Stimulated activated CD4-positive, alpha-beta T cell treated with anti-CD3 and anti-CD28 coated beads, Interleukin-4, amount 100 ng/mL, for 4 hours (primary cell): ENCODE measurements around the gene SLC35E2B.
A peak's percentile ranks its signal among the peaks of the same experiment; 100 is the strongest.
"Not testable (repeated sequence)": the region's sequence is repeated elsewhere in the genome, so short reads cannot be mapped to it uniquely, and the experiment has no call there.

ENCODE experiments used
- DNase-seq, 2 experiments: peaks; one replicate each; pipeline ENCODE4 v3.0.0-alpha.2; 2020

SLC35E2B gene

DNA sequence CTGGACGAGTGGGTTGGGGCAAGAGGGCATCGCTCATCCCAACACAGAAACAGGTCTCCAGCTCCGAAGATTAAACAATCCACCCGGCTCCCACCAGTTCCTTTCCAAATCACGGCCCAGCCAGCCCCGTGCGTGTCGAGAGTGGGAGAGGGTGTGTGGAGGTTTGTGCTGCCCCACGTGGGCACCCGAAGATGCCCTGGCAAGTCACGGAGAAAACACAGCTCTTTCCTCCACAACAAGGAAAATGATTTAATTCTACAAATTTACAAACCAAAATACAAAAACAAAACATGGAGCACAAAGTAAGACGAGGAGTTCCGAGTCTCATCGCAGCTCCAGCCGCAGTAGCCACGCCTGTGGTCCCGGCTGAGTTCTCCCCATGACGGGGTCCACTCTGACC is 9.9 kb upstream of the SLC35E2B start:
- DNase-seq = not testable (repeated sequence)

DNA sequence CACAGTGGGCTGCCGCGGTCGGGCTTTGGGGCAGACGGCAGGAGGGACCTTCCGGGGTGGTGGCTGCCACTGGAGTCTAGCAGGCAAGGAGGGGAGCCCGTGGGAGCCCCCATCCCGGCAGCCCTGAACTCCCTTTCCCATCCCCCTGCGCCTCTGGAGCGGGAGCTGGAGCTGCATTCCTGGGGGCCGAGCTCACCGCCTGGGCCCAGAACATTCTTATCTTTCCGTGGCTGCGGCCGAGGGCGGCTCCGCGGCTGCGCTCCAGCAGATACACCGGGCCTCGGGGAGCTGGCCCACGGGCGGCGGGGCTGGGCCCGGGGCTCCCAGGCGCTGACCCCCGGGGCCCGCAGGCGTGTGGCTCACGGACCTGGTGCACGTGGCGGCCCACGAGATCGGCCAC is 8.0 kb upstream of the SLC35E2B start:
- not testable (repeated sequence) for DNase-seq

DNA sequence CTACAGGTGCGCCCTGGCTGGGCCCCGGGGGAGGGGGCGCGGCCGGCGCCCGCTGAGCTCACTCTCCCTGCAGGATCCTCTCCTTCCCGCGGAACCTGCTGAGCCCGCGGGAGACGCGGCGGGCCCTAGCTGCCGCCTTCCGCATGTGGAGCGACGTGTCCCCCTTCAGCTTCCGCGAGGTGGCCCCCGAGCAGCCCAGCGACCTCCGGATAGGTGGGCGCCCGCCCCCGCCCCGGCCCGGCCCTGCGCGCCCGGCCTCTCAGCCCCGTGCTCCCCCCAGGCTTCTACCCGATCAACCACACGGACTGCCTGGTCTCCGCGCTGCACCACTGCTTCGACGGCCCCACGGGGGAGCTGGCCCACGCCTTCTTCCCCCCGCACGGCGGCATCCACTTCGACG is 7.5 kb upstream of the SLC35E2B start:
- DNase-seq = not testable (repeated sequence)

DNA sequence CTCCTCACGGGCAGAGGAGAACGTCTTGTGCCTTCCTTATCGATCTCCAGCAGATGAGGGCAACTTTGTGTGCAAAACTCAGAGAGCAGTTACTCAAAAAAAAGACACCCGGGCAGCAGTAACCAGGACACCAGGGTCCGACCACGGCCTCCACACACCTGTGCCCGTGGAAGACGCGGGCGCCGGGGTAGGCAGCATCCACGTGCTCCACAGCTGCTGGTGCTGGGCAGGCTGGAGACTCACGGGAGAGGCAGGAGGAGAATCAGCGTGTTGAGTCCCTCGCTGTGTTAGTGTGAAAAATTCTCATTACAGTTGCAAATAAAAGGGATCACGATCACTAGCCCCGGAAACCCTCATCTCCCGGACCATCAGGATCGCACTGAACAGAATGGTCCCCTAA is 6.5 kb upstream of the SLC35E2B start:
- not testable (repeated sequence) for DNase-seq

DNA sequence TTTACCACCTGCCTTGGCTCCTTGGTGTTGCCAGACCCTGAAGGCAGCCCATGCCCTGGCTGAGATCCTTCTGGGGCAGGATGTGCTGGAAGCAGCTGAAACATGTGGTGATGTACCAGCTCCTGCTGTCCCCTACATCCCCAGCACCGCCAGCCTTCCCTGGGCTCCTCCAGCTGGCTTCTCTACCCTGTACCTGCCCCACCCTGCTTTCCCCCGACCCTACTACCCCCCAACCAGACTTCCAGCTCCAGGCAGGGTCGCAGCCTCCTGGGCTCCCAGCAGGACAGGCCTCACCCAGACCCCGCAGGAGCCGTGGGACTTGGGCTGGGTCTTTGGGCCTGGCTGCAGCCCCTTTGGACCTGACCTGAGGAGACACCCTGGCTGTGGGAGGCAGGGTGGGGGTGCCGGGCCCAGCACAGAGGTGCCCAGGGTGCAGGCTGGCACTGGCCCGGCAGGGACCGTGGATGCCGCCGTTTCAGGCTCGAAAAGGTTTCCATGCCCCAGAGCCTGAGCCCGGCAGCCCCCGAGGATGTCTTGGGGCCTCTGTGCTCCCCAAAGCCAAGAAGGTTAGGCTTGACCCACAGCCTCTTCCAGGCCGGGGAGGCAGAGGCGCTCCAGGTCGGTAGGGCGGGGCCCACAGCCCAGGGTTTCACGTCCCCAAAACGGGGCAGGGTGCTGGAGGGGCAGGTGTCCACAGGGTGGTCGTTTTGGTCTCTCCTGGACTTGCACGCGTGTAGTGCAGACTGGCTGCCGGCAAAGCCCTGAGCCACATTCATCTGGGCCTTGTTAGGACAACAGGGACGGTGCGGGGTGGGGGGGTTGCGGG is 5.0 kb upstream of the SLC35E2B start:
- DNase-seq = not testable (repeated sequence)

DNA sequence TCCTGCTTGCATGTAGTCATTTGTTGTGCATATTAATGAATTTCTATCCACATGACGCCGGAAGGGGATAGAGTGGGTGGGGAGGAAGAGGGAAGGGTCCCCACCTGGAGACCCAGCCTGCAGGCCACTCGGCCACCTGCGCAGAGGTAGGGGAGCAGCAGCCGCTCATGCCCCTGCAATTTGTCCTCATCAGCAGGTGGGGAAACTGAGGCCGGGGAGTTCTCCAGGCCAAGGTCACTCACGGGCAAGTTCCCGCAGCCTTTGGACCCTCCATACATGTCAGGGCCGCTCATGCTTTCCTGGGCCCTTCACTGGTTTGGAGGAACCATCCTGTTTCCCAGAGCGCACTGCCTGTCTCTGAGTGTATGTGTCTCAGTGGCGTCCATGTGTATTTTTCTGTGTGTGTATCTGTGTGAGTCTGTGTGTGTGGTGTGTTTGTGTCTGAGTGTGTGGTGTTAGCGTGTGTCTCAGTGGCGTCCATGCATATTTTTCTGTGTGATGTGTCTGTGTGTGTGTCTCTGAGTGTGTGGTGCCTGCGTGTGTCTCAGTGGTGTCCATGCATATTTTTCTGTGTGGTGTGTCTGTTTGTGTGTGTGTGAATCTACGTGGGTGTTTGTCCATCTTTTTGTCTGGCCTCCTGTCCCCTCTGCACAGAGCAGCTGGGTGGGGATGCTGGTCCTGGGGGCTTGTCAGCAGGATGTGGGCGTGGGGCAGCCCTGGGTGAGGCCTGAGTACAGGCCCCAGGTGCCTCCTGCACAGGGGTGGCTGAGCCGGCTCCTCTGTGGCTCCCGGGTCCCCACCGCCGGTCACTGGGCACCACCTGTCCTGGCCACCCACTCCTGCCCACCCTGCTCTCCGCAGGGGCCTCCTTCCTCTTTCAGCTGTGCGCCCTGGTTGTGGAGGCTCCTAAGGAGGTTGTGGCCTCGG is 4.1 kb upstream of the SLC35E2B start:
- not testable (repeated sequence) for DNase-seq

DNA sequence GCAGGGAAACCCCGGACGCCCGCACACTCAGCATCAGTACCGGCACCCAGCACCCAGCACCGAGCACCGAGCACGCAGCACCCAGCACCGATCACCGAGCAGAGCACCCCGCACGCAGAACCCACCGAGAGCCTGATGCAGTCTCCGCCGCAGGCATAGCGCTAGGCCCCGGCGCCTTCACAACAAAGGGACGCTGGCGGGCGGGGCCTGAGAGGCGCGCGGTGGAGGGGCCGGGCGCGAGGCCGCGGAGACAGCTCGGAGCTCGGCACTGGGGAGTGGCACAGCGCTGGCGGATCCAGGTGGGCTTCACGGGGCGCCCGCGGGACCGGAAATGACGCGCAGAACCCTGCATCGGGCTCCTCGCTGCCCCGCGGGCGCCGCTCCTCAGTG is 276 bp downstream of the SLC35E2B start:
- DNase-seq = peak; percentile 73 to 79

DNA sequence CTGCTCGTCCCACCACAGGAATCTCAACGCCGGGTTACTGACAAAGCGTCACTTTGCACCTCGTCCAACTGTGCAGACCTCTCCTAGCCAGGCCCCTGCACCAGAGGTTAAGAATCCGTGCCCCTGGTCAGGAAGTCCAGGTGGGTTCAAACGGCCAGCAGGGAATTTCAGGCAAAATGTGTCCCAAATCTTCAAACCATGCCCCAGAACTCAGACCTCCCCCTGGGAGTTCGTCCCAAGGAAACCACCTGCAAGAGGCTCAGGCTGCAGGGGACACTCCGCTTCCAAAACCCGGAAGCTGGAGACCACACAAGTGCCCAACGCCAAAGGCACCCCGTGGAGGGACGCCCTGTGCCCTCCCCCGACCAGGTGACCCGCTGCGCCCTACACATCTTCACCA is 1.2 kb downstream of the SLC35E2B start:
- not testable (repeated sequence) for DNase-seq

DNA sequence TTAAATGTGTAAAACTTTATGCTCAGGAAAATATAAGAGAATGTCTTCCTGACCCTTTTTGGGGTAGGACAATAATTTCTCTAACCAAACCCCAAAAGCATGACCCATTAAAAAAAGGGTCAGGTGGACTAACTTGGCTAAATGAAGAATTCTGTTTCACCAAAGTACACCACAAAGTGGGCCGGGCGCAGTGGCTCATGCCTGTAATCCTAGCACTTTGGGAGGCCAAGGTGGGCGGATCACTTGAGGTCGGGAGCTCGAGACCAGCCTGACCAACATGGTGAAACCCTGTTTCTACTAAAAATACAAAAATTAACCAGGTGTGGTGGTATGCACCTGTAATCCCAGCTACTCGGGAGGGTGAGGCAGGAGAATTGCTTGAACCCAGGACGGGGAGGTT is 3.1 kb downstream of the SLC35E2B start:
- DNase-seq = not testable (repeated sequence)

DNA sequence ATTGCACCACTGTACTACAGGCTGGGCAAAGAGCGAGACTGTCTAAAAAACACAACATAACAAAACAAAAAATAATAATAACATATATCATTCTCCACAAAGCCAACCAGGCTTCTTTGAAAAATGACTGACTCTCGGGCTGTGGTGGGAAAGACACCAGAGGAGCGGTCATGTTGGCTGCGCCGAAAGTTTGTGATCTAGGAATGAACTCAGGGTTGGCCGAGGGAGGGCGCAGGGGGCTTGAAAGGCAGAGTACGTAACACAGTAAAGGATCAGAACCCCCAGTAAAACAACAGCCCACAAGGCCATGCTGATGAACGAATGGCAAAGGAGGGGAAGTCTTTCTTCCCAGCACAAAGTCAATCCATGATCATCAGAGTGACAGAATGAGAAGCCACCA is 4.7 kb downstream of the SLC35E2B start:
- DNase-seq = no peak

DNA sequence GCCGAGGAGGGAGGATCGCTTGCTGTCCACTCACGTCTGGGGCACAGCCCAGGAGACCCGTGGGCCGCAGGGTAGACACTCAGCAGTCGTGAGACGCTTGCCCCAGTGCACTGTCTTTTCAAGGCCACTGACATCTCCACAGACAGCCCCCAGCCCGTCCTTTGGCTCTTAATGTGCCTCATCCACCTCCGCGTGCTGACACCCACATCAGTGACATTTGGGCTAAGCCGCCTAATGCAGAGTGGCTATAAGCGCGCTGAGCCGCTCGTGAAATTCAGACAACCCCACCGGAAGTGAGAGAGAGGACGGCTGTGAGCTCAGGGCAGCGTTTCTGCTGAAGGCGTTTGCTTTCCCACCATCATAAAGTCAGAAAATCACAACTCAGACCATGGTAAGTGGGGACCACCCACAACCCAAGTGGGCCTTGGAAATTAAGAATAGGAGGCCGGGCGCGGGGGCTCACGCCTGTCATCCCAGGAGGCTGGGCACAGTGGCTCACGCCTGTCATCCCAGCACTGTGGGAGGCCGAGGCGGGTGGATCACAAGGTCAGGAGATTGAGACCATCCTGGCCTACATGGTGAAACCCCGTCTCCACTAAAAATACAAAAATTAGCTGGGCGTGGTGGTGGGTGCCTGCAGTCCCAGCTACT is 8.4 kb downstream of the SLC35E2B start:
- DNase-seq = no peak

DNA sequence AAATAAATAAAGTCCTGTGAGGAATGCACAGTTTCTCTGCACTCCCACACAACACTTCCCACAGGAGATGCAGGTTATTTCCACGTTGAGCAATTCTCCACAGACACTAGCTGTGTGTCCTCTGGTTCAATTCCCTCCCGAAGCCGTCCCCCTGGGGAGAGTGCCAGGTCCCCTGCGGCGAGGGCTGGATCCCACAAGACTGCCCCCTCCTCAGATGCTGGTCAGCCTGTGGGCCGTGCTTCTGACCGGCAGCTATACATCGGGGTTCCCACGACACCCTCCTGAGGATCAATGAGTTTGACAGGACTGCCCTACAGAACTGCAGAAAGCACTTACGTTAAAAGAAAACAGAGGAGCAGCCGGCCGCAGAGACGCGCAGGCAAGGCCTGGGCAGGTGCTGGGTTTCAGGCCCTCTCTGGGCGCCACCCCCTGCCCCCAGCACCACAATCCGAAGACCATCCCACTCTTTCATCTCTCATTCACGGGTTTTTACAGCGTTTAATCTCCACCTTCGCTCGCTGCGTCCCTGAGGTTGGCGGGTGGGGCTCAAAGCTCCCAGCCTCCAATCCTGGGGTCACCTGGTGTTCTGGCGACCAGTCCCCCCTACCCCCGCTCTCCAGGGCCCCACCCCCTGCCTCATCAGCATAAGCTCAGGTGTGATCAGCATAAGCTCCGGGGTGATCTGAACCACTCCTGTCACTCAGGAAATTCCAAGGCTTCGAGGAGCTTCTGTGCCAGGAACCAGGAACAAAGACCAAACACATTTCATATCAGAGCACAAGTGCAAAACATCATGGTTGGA is 9.3 kb downstream of the SLC35E2B start:
- DNase-seq = no peak

DNA sequence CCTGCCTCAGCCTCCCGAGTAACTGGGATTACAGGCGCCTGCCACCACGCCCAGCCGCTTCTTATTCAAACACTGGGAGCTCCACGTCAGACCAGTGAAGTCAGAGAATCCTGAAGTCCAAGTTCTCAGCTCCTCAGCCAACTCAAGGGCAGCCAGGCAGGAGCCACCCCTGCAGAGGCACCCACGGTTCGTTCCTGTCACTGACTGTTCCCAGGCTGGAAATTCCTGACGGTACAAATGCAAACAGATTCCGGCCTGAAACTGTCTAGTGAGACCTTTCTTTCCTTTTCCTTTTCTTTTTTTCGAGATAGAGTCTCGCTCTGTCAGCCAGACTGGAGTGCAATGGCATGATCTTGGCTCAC is 11.7 kb downstream of the SLC35E2B start:
- no peak for DNase-seq

DNA sequence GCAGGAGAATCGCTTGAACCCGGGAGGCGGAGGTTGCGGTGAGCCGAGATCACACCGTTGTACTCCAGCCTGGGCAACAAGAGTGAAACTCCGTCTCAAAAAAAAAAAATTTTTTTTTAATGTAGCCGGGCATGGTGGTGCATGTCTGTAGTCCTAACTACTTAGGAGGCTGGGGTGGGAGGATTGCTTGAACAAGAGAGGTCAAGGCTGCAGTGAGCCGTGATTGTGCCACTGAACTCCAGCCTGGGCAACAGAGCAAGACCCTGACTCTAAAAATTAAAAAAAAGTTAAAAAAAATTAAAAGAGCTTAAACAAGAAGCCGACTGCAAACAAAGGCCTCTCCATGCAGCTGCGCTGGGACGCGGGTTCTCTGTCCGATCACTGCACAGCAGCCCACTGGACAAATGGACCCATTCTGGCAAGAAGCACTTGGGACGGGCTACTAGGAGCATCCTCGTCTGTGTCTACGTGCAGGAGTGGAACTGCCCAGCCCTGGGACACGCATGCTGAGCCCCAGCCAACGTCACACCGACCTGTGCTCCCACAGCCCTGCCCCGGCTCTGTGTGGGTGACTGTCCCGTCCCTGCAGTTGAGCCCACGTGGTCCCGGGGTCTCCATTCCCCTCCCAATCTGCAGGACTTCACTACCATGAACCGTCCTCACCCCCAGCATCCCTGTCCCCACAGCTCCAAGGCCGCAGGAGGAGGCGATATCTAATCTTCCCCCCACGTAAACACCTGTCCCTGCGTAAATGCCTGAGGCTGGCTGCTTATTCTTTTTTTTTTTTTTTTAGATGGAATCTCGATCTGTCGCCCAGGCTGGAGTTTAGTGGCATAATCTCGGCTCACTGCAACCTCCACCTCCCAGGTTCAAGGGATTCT is 12.3 kb downstream of the SLC35E2B start:
- no peak for DNase-seq

DNA sequence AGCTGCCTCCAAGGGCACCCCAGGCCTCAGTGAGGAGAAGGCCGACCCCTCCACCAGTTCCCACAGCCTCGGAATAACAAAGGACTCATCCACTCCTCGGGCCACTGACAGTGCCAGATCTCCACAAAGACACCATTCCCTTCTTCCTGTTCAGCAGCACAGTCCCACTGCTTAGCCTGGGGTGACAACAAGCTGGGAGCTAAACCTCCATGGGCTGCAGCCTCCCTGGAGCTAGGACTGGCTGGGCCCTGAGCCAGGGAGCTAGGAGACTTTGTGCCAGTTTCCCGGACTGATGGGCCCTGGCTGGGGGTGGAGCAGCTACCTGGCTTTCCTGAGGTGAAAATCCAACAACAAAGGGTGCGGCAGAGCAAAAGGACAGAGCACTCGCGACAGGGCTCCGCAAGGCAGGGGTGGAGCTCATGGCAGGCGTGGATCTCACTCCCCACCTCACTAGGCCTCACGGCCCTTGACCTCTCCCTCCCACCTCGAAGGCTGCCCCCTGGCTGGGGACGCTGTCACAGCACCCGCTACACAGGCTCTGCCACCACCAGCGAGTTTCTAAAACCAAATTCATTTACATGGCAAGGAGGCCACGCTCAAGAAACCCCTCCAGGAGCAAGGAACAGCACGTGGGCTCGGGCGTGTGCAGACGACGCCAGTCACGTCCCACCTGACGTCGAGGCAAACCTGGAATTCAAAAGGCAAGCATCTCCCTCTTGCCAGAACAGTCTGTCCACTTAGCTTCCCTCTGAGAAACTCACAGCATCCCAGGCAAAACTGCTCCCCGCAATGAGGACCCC is 13.8 kb downstream of the SLC35E2B start:
- peak; percentile 40 to 52 for DNase-seq

DNA sequence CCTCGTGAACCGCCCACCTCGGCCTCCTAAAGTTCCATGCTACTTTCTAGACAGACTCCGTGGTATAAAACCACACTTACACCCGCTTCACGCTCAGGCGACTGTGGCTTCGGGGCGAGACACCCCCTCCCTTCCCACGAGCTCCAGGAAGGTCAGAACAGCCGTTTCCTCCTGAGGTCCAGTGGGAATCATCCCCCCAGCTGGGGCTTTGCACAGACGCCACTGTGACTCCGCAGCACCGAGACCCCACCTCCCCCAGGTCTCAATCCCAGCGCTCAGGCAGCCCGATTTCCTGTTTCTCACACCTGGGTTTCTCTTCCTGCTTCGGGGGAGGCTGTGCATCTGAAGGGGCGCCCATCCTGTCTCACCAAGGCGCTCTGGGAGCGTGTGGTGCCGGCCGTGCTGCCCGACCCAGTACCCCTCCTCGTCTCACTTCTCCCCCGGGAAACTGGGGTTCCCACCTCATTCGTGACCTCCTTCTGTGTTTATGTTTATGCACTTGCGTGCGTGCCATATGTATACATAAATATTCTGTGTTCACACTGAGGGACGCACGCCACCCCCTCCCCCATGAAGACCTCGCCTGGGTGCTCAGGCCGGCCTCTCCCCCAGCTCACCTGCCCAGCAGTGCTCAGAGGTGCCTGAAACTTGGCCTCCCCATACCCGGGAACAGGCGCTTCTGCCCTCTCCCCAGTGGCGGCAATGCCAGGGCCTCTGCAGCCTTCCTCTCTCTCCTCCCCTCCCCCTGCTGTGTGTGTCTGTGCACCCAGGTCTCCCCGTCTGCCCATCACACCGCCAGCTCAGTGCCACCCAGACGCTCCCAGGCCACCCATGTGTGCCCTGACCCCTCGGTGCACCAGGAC is 14.6 kb downstream of the SLC35E2B start:
- DNase-seq = peak; percentile 36 to 43

DNA sequence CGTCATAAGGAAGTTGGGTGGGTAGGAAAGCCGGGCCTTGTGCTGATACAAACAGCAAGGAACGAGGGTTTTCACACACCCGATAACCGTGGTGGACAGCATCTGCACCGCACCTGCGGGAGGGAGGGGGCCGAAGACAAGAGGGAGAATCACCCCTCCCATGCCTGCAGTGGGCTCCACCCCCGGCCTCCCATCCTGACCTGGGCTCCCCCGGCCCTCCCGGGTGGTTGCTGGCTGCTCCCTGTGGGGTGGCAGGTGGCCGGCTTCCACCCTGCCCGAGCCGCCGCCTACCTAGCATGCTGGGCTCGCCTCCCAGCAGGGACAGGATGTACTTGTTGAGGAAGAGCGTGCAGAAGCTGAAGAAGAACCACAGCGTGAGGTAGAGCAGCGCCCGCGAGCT is 16.5 kb downstream of the SLC35E2B start:
- not testable (repeated sequence) for DNase-seq

DNA sequence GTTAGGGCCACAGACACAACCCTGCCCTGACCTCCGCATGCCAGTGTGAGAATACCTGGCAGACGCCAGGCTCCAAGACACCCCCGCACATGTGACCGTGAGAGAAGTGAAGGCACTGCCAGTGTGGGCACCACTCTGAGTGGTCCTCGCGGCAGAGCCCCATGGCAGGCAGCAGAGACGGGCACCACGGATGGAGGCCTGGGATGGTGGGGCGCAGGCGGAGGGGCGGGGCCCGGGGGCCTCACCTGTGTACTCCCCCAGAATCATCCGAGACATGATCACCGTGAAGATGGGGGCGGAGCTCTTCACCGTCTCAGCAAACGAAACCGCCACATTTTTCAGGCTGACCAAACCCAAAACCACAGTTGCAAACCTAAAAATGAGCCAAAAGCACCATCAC is 17.4 kb downstream of the SLC35E2B start:
- DNase-seq = not testable (repeated sequence)

DNA sequence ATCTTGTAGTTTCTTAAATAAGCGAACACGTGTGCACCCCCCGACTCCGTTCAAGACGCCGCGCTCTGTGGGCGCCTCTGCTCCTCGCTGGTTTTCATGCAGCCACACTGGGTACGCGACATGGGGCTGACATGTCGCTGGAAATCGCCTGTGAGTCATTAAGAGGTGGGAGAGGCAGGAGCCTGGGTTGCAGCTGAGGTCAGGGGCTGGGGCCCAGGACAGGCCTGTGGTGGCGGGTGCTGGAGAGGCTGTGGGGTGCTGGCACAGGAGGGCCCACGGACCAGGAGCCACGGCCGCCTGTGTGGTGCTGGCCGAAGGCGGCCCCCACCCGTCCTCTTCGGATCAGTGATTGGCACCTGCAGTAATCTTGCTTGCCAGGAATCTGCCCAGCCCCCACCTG is 17.8 kb downstream of the SLC35E2B start:
- not testable (repeated sequence) for DNase-seq
